Neural cell (in vitro differentiated cells): Measurements from ENCODE around the gene NT5C. TPM values are rescaled to one million over a fixed set of nuclear protein-coding genes. Genes with fewer than 3 reads are reported as not detected.
"Not testable (repeated sequence)": the region's sequence is repeated elsewhere in the genome, so short reads cannot be mapped to it uniquely, and the experiment has no call there.

ENCODE experiments used
- H2AFZ ChIP-seq: fragments of 200-600, 300-800 bp; sonication (generic), shearing (Covaris generic); 2 replicates; pipeline ENCODE4 v1.6.0; 2014; ENCODE audit warnings: low read depth, mild to moderate bottlenecking, antibody characterized with exemption, low read length, moderate library complexity
- H3F3A ChIP-seq: fragments of 200-600 bp; shearing (Covaris generic); 2 replicates; pipeline ENCODE4 v1.6.1; 2016; ENCODE audit warnings: mild to moderate bottlenecking, moderate library complexity, mixed read lengths, antibody characterized with exemption, low read length; ENCODE audit not compliant: insufficient read depth, poor library complexity, severe bottlenecking
- H3K27ac ChIP-seq: fragments of 200-600, 300-800 bp; sonication (generic), shearing (Covaris generic); 2 replicates; pipeline ENCODE4 v1.5.1; 2014; ENCODE audit warnings: mild to moderate bottlenecking, low read length, moderate library complexity
- H3K27me3 ChIP-seq: fragments of 300-800, 200-600 bp; sonication (generic), shearing (Covaris generic); 2 replicates; pipeline ENCODE4 v1.6.0; 2014; ENCODE audit warnings: mild to moderate bottlenecking, low read depth, low read length, moderate library complexity; ENCODE audit not compliant: insufficient read depth
- H3K36me3 ChIP-seq: fragments of 300-800, 200-600 bp; sonication (generic), shearing (Covaris generic); 2 replicates; pipeline ENCODE4 v1.5.1; 2014; ENCODE audit warnings: mild to moderate bottlenecking, antibody characterized with exemption, low read length, moderate library complexity; ENCODE audit not compliant: insufficient read depth
- H3K4me2 ChIP-seq: fragments of 300-800, 200-600 bp; sonication (generic), shearing (Covaris generic); 2 replicates; pipeline ENCODE4 v1.6.0; 2014; ENCODE audit warnings: mild to moderate bottlenecking, low read length
- H3K4me3 ChIP-seq: fragments of 300-800, 200-600 bp; sonication (generic), shearing (Covaris generic); 2 replicates; pipeline ENCODE4 v1.5.1; 2014; ENCODE audit warnings: mild to moderate bottlenecking, low read length, moderate library complexity
- H3K79me2 ChIP-seq: fragments of 200-600 bp; shearing (Covaris generic); replicated peaks from 2 replicates; pipeline ENCODE4 v1.6.0; 2014; ENCODE audit warnings: mild to moderate bottlenecking, low read length, moderate library complexity; ENCODE audit not compliant: insufficient read depth
- H3K9ac ChIP-seq: fragments of 300-800, 200-600 bp; sonication (generic), shearing (Covaris generic); 2 replicates; pipeline ENCODE4 v1.6.1; 2016; ENCODE audit warnings: mild to moderate bottlenecking, low read length, mixed read lengths
- H3K9me2 ChIP-seq: fragments of 200-600 bp; shearing (Covaris generic); 2 replicates; pipeline ENCODE4 v1.6.1; 2016; ENCODE audit warnings: mild to moderate bottlenecking, low read length, mixed read lengths; ENCODE audit not compliant: insufficient read depth
- H3K9me3 ChIP-seq: fragments of 200-600, 300-800 bp; sonication (generic), shearing (Covaris generic); 2 replicates; pipeline ENCODE4 v1.6.1; 2016; ENCODE audit warnings: mild to moderate bottlenecking, mixed run types, low read length, moderate library complexity, mixed read lengths
- H4K20me1 ChIP-seq: fragments of 200-600 bp; shearing (Covaris generic); 2 replicates; pipeline ENCODE4 v1.6.1; 2016; ENCODE audit warnings: mild to moderate bottlenecking, mixed run types; ENCODE audit not compliant: insufficient read depth
- EZH2 ChIP-seq: fragments of 200-600, 300-800 bp; shearing (Covaris generic), sonication (generic); IDR thresholded peaks from 2 replicates; pipeline ENCODE4 v1.6.1; 2014; ENCODE audit warnings: antibody characterized with exemption, low read length, borderline replicate concordance, mild to moderate bottlenecking; ENCODE audit not compliant: insufficient read depth, poor library complexity, severe bottlenecking
- MXI1 ChIP-seq: fragments of 450-650 bp; conservative IDR thresholded peaks from 2 replicates; pipeline ENCODE4 v1.6.1; 2014; ENCODE audit warnings: antibody characterized with exemption, mild to moderate bottlenecking; ENCODE audit not compliant: poor library complexity, severe bottlenecking
- POLR2AphosphoS5 ChIP-seq: IDR thresholded peaks from 2 replicates; pipeline ENCODE4 v1.6.1; 2012
- SMC3 ChIP-seq: fragments of 450-650 bp; conservative IDR thresholded peaks from 2 replicates; pipeline ENCODE4 v1.6.1; 2014; ENCODE audit warnings: antibody characterized with exemption, mild to moderate bottlenecking, moderate library complexity; ENCODE audit not compliant: poor library complexity
- polyA plus RNA-seq: library from polyadenylated mRNA; depleted of rRNA; stranded (reverse); fragments of >200 nt; gene quantifications from 2 replicates; pipeline ENCODE4 v1.2.3, GENCODE V29; 2014

Gene NT5C
- polyA plus RNA-seq, 1 donor from 2014 or later = 58.7 TPM

DNA sequence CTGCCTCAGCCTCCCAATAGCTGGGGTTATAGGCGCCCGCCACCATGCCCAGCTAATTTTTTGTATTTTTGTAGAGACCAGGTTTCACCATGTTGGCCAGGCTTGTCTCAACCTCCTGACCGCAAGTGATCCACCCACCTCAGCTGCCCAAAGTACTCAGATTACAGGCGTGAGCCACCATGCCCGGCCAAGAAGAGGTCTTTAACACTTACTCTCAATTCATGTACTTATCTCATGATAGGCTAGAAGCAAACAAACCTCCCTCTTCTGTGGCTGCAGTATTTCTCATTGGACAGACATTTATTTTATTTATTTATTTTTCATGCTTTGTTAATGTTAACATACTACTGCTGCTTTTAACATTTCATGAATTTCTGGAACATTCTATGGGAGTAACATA is 7.0 kb upstream of the NT5C start:
- no peaks in the 10 kb centered on the region for H3K9me3 ChIP-seq
- H3K27me3 ChIP-seq = no peaks in the 10 kb centered on the region
- H3K9ac ChIP-seq = no peak overlapping the region
- no peaks in the 10 kb centered on the region for H3F3A ChIP-seq
- H4K20me1 ChIP-seq = peaks cover 43% of the 10 kb centered on the region
- H3K4me2 ChIP-seq = no peak overlapping the region
- TF ChIP-seq MXI1 = no peak
- TF ChIP-seq POLR2AphosphoS5 = no peak
- H3K4me3 ChIP-seq = no peak overlapping the region
- H3K36me3 ChIP-seq = peaks cover 4% of the 10 kb centered on the region
- H3K27ac ChIP-seq = no peak overlapping the region
- no peaks in the 10 kb centered on the region for H3K9me2 ChIP-seq
- no peak overlapping the region for H2AFZ ChIP-seq
- peaks cover 18% of the 10 kb centered on the region for H3K79me2 ChIP-seq

GRCh38 chr17:75137762-75138161 is 6.2 kb upstream of the NT5C start:
- H3K9me2 ChIP-seq, H3K9ac ChIP-seq, H3K4me3 ChIP-seq, H2AFZ ChIP-seq, H3K27ac ChIP-seq, H3K4me2 ChIP-seq, H3F3A ChIP-seq, H3K36me3 ChIP-seq, H3K27me3 ChIP-seq, H3K9me3 ChIP-seq: not testable (repeated sequence)
- peaks cover 40% of the 10 kb centered on the region for H4K20me1 ChIP-seq
- H3K79me2 ChIP-seq = peaks cover 18% of the 10 kb centered on the region

DNA sequence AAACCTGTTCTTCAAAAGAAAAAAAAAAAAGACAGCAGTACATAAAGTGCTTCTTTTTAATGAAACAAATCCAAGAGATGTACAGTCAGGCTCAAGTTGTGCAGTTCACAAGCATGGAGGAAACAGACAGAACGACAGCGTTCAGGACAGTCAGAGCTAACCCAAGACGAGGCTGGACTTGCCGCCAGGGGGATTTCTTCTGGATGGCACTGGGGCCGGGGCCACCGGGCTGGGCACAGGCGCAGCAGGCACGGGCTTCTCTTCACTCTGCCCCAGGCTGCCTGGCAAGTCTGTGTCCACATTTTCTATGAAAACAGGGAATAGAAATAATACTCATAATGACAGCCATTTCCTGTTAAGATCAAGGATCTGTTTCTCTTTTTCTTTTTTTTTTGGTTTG is 4.4 kb upstream of the NT5C start:
- H3K9ac ChIP-seq = no peak overlapping the region
- peaks cover 18% of the 10 kb centered on the region for H3K79me2 ChIP-seq
- H3K27me3 ChIP-seq = no peaks in the 10 kb centered on the region
- H3K27ac ChIP-seq = no peak overlapping the region
- H4K20me1 ChIP-seq = peaks cover 32% of the 10 kb centered on the region
- peaks cover 4% of the 10 kb centered on the region for H3K36me3 ChIP-seq
- TF ChIP-seq POLR2AphosphoS5 = no peak
- H2AFZ ChIP-seq = no peak overlapping the region
- no peak overlapping the region for H3K4me3 ChIP-seq
- H3K4me2 ChIP-seq = no peak overlapping the region
- no peaks in the 10 kb centered on the region for H3F3A ChIP-seq
- H3K9me2 ChIP-seq = no peaks in the 10 kb centered on the region
- H3K9me3 ChIP-seq = no peaks in the 10 kb centered on the region

- no peaks in the 10 kb centered on the region for H3K9me2 ChIP-seq
- peaks cover 4% of the 10 kb centered on the region for H3K36me3 ChIP-seq
- no peak overlapping the region for H3K4me2 ChIP-seq
- TF ChIP-seq SMC3 (no peak), EZH2 (no peak)
- H2AFZ ChIP-seq = no peak overlapping the region
- H3K4me3 ChIP-seq = no peak overlapping the region
- no peak overlapping the region for H3K27ac ChIP-seq
- H3K27me3 ChIP-seq = no peaks in the 10 kb centered on the region
- peaks cover 29% of the 10 kb centered on the region for H4K20me1 ChIP-seq
- no peaks in the 10 kb centered on the region for H3F3A ChIP-seq
- no peak overlapping the region for H3K9ac ChIP-seq
- H3K79me2 ChIP-seq = peaks cover 16% of the 10 kb centered on the region
- no peaks in the 10 kb centered on the region for H3K9me3 ChIP-seq
Observed at GRCh38 chr17:75135452-75135851, 3.9 kb upstream of the NT5C start.

DNA sequence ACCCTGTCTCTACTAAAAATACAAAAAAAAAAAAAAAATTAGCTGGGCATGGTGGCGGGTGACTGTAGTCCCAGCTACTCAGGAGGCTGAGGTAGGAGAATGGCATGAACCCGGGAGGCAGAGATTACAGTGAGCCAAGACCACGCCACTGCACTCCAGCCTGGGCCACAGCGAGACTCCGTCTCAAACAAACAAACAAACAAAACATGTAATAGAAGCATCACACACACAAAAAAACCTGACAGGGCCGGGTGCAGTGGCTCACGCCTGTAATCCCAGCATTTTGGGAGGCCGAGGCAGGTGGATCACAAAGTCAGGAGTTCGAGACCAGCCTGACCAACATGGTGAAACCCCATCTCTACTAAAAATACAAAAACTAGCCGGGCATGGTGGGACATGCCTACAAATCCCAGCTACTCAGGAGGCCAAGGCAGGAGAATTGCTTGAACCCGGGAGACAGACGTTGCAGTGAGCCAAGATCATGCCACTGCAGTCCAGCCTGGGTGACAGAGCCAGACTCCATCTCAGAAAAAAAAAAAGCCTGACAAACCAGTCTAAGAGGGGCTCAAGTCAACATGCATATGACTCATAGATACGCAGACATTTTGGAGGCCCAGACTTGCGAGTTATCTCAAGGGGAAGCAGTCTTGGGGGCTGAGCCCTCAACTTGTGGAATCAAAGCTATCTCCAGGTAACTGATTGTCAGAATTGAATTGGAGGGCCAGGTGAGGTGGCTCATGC is 2.2 kb upstream of the NT5C start:
- not testable (repeated sequence) for H3K9me2 ChIP-seq, H3K27ac ChIP-seq, H3F3A ChIP-seq, H3K9me3 ChIP-seq, H3K27me3 ChIP-seq, H3K36me3 ChIP-seq, H3K4me3 ChIP-seq, H3K9ac ChIP-seq, H2AFZ ChIP-seq, H3K4me2 ChIP-seq, H3K79me2 ChIP-seq
- peak; percentile 10 for TF ChIP-seq POLR2AphosphoS5
- peaks cover 23% of the 10 kb centered on the region for H4K20me1 ChIP-seq
